ENCODE data around the gene TMEM231. TPM values are rescaled to one million over a fixed set of nuclear protein-coding genes. Genes with fewer than 3 reads are reported as not detected.

Gene TMEM231
- total RNA-seq, 2 experiments from 2014 or later, result 4.9 to 5.1 TPM

GRCh38 chr16:75584108-75584507 is 28.1 kb upstream of the TMEM231 start:
- Mint-ChIP-seq H3K36me3 (ENCODE audit: low read depth) (peaks cover 4% of the 10 kb centered on the region), H3K27me3 (no peaks in the 10 kb centered on the region), H3K4me1 (ENCODE audit: low read depth) (peaks cover 9% of the 10 kb centered on the region), H3K4me3 (no peak overlapping the region), H3K27ac (no peak overlapping the region), H3K9me3 (no peaks in the 10 kb centered on the region)
- no peak for DNase-seq
- no peak for ATAC-seq
- POLR2A ChIA-PET, result interaction anchor here (0.6 kb wide), 1 partner anchor 1473 kb away, joined by 4 read pairs; no protein-coding TSS in a partner anchor
- CTCF ChIA-PET, result interaction anchor here (0.9 kb wide), 1 partner anchor 67 kb away, joined by 3 read pairs; no protein-coding TSS in a partner anchor
- intact Hi-C loops (cut with micrococcal nuclease), result no loop called here
- TF ChIP-seq CTCF (IDR thresholded peaks at IDR 0.05), result no peak

- Mint-ChIP-seq H3K9me3 (no peaks in the 10 kb centered on the region), H3K4me3 (no peak overlapping the region), H3K4me1 (ENCODE audit: low read depth) (peaks cover 27% of the 10 kb centered on the region), H3K27me3 (no peaks in the 10 kb centered on the region), H3K36me3 (ENCODE audit: low read depth) (peaks cover 22% of the 10 kb centered on the region), H3K27ac (no peak overlapping the region)
- no peak for ATAC-seq
- POLR2A ChIA-PET, result interaction anchor here (1.3 kb wide), 1 partner anchor 44 kb away, joined by 3 read pairs; the partner anchor contains the start of gene ADAT1
- DNase-seq, result no peak
- CTCF ChIA-PET, result interaction anchor here (1.7 kb wide), 1 partner anchor 43 kb away, joined by 5 read pairs; no protein-coding TSS in a partner anchor
- no peak for TF ChIP-seq CTCF (IDR thresholded peaks at IDR 0.05)
- intact Hi-C loops (cut with micrococcal nuclease), result no loop called here
Observed at GRCh38 chr16:75579281-75579834, 23.3 kb upstream of the TMEM231 start.

GRCh38 chr16:75578725-75579124 is 22.7 kb upstream of the TMEM231 start:
- H3K4me1 Mint-ChIP-seq (ENCODE audit: low read depth), result peaks cover 31% of the 10 kb centered on the region
- peak overlapping the region; percentile 68 for H3K27ac Mint-ChIP-seq
- no peak for ATAC-seq
- POLR2A ChIA-PET, result interaction anchor here (0.7 to 1.3 kb wide), 2 partner anchors 41 to 44 kb away, joined by 3 to 4 read pairs; partner anchors contain the start of gene ADAT1
- H3K27me3 Mint-ChIP-seq, result no peaks in the 10 kb centered on the region
- H3K36me3 Mint-ChIP-seq (ENCODE audit: low read depth), result peaks cover 22% of the 10 kb centered on the region
- no peaks in the 10 kb centered on the region for H3K9me3 Mint-ChIP-seq
- no peak overlapping the region for H3K4me3 Mint-ChIP-seq
- TF ChIP-seq CTCF (IDR thresholded peaks at IDR 0.05), result no peak
- CTCF ChIA-PET, result interaction anchor here (1.7 kb wide), 1 partner anchor 43 kb away, joined by 5 read pairs; no protein-coding TSS in a partner anchor
- no peak for DNase-seq
- intact Hi-C loops (cut with micrococcal nuclease), result no loop called here

- peak overlapping the region; percentile 68 for H3K27ac Mint-ChIP-seq
- DNase-seq (no peak), ATAC-seq (no peak)
- H3K36me3 Mint-ChIP-seq (ENCODE audit: low read depth), result peaks cover 23% of the 10 kb centered on the region
- no peaks in the 10 kb centered on the region for H3K9me3 Mint-ChIP-seq
- H3K4me1 Mint-ChIP-seq (ENCODE audit: low read depth), result peaks cover 32% of the 10 kb centered on the region
- intact Hi-C loops (cut with micrococcal nuclease), result no loop called here
- no peaks in the 10 kb centered on the region for H3K27me3 Mint-ChIP-seq
- ChIA-PET POLR2A (interaction anchor here (0.7 to 1.2 kb wide), 2 partner anchors 11 to 42 kb away, joined by 4 to 5 read pairs; no protein-coding TSS in a partner anchor), CTCF (interaction anchor here (1.7 kb wide), 1 partner anchor 44 kb away, joined by 5 read pairs; no protein-coding TSS in a partner anchor)
- no peak overlapping the region for H3K4me3 Mint-ChIP-seq
- TF ChIP-seq CTCF (IDR thresholded peaks at IDR 0.05), result no peak
Observed at GRCh38 chr16:75578212-75578611, 22.2 kb upstream of the TMEM231 start.

GRCh38 chr16:75576384-75576811 is 20.3 kb upstream of the TMEM231 start:
- peak overlapping the region; percentile 60 for H3K27ac Mint-ChIP-seq
- no peaks in the 10 kb centered on the region for H3K27me3 Mint-ChIP-seq
- TF ChIP-seq CTCF (IDR thresholded peaks at IDR 0.05), result no peak
- ChIA-PET POLR2A (interaction anchor here (1.5 kb wide), 1 partner anchor 42 kb away, joined by 3 read pairs; no protein-coding TSS in a partner anchor), CTCF (interaction anchor here (1.0 kb wide), 1 partner anchor 45 kb away, joined by 3 read pairs; no protein-coding TSS in a partner anchor)
- H3K4me3 Mint-ChIP-seq, result no peak overlapping the region
- intact Hi-C loops (cut with micrococcal nuclease), result no loop called here
- ATAC-seq (no peak), DNase-seq (no peak)
- peaks cover 31% of the 10 kb centered on the region for H3K36me3 Mint-ChIP-seq (ENCODE audit: low read depth)
- peaks cover 39% of the 10 kb centered on the region for H3K4me1 Mint-ChIP-seq (ENCODE audit: low read depth)
- H3K9me3 Mint-ChIP-seq, result no peaks in the 10 kb centered on the region

All from activated CD8-positive, alpha-beta T cell treated with anti-CD3 and anti-CD28 coated beads for 36 hours (primary cell).